Measurements from ENCODE around the gene DOK1. TPM values are rescaled to one million over a fixed set of nuclear protein-coding genes. Genes with fewer than 3 reads are reported as not detected.

The DOK1 gene
- 4.9 and 6.9 TPM in 2 replicates for total RNA-seq (2014; rRNA removed; shearing (Covaris generic))

GRCh38 chr2:74553892-74554819 lies at the start of gene DOK1, which contains the start of gene LOXL3:
TSS of gene DOK1 (plus strand) at chr2:74554720. CDS start at chr2:74554755, 35 bp downstream.
TSS of gene LOXL3 (minus strand) at chr2:74553942. CDS start at chr2:74552634, 1,308 bp downstream.
- Histone ChIP-seq H3K27me3 (ENCODE audit: control insufficient read depth, insufficient read depth, low read length) (peaks cover 76% of the 10 kb centered on the region), H3K4me3 (ENCODE audit: insufficient read depth, low read depth, low read length) (peak within 1 kb of the TSS; percentile 91), H3K36me3 (replicated peaks; ENCODE audit: control insufficient read depth, insufficient read depth, low read length) (no peaks in the 10 kb centered on the region)
- peak; percentile 98 for DNase-seq

GRCh38 chr2:74505448-74506246 lies 48.9 kb upstream of the DOK1 start:
- no peak overlapping the region for H3K4me3 ChIP-seq (ENCODE audit: insufficient read depth, low read depth, low read length)

GRCh38 chr2:74507145-74507925 lies 47.2 kb upstream of the DOK1 start, which contains the start of gene PCGF1:
TSS of gene PCGF1 (minus strand) at chr2:74507695. CDS start at chr2:74507668, 27 bp downstream.
- peaks cover 74% of the 10 kb centered on the region for H3K27me3 ChIP-seq (ENCODE audit: control insufficient read depth, insufficient read depth, low read length)
- H3K36me3 ChIP-seq (replicated peaks; ENCODE audit: control insufficient read depth, insufficient read depth, low read length): peaks cover 1% of the 10 kb centered on the region
- DNase-seq: peak; percentile 99
- peak within 1 kb of the TSS; percentile 91 for H3K4me3 ChIP-seq (ENCODE audit: insufficient read depth, low read depth, low read length)

More at GRCh38 chr2:74505448-74506246, 48.9 kb upstream of the DOK1 start:
- H3K36me3 ChIP-seq (replicated peaks; ENCODE audit: control insufficient read depth, insufficient read depth, low read length): peaks cover 1% of the 10 kb centered on the region
- DNase-seq: no peak
- H3K27me3 ChIP-seq (ENCODE audit: control insufficient read depth, insufficient read depth, low read length): peaks cover 74% of the 10 kb centered on the region

GRCh38 chr2:74507926-74508520 lies 46.5 kb upstream of the DOK1 start:
- peaks cover 74% of the 10 kb centered on the region for H3K27me3 ChIP-seq (ENCODE audit: control insufficient read depth, insufficient read depth, low read length)
- H3K4me3 ChIP-seq (ENCODE audit: insufficient read depth, low read depth, low read length): peak overlapping the region; percentile 91
- H3K36me3 ChIP-seq (replicated peaks; ENCODE audit: control insufficient read depth, insufficient read depth, low read length): peaks cover 1% of the 10 kb centered on the region
- peak; percentile 69 for DNase-seq

- Histone ChIP-seq H3K27me3 (ENCODE audit: control insufficient read depth, insufficient read depth, low read length) (peaks cover 76% of the 10 kb centered on the region), H3K4me3 (ENCODE audit: insufficient read depth, low read depth, low read length) (no peak overlapping the region), H3K36me3 (replicated peaks; ENCODE audit: control insufficient read depth, insufficient read depth, low read length) (peaks cover 1% of the 10 kb centered on the region)
- no peak for DNase-seq
These were observed 44.2 kb upstream of the DOK1 start for GRCh38 chr2:74510272-74510671.

- H3K36me3 ChIP-seq (replicated peaks; ENCODE audit: control insufficient read depth, insufficient read depth, low read length): no peaks in the 10 kb centered on the region; the same call in 1 of the 2 replicates
- H3K27me3 ChIP-seq (ENCODE audit: control insufficient read depth, insufficient read depth, low read length): peaks cover 81% of the 10 kb centered on the region
- H3K4me3 ChIP-seq (ENCODE audit: insufficient read depth, low read depth, low read length): no peak overlapping the region
- no peak for DNase-seq
These were observed 43.2 kb upstream of the DOK1 start for GRCh38 chr2:74511104-74511989.

- Histone ChIP-seq H3K4me3 (ENCODE audit: insufficient read depth, low read depth, low read length) (peak overlapping the region; percentile 6; the same call in 1 of the 2 replicates), H3K27me3 (ENCODE audit: control insufficient read depth, insufficient read depth, low read length) (peaks cover 96% of the 10 kb centered on the region), H3K36me3 (replicated peaks; ENCODE audit: control insufficient read depth, insufficient read depth, low read length) (no peaks in the 10 kb centered on the region)
- peak; percentile 90 for DNase-seq
These were observed 41.5 kb upstream of the DOK1 start for GRCh38 chr2:74512744-74513604.

GRCh38 chr2:74513605-74514367 lies 40.7 kb upstream of the DOK1 start:
- Histone ChIP-seq H3K4me3 (ENCODE audit: insufficient read depth, low read depth, low read length) (peak overlapping the region; percentile 34; the same call in 1 of the 2 replicates), H3K36me3 (replicated peaks; ENCODE audit: control insufficient read depth, insufficient read depth, low read length) (no peaks in the 10 kb centered on the region), H3K27me3 (ENCODE audit: control insufficient read depth, insufficient read depth, low read length) (peaks cover 97% of the 10 kb centered on the region)
- DNase-seq: peak; percentile 84

- Histone ChIP-seq H3K27me3 (ENCODE audit: control insufficient read depth, insufficient read depth, low read length) (peaks cover 97% of the 10 kb centered on the region), H3K36me3 (replicated peaks; ENCODE audit: control insufficient read depth, insufficient read depth, low read length) (no peaks in the 10 kb centered on the region), H3K4me3 (ENCODE audit: insufficient read depth, low read depth, low read length) (peak within 1 kb of the TSS; percentile 34)
- DNase-seq: peak; percentile 87
These were observed 39.9 kb upstream of the DOK1 start, which contains the start of gene TLX2 for GRCh38 chr2:74514368-74515270. TSS of gene TLX2 (plus strand) at chr2:74514450. CDS start at chr2:74514807, 357 bp downstream.

- H3K4me3 ChIP-seq (ENCODE audit: insufficient read depth, low read depth, low read length): peak overlapping the region; percentile 34
- peak; percentile 85 for DNase-seq
- peaks cover 97% of the 10 kb centered on the region for H3K27me3 ChIP-seq (ENCODE audit: control insufficient read depth, insufficient read depth, low read length)
- H3K36me3 ChIP-seq (replicated peaks; ENCODE audit: control insufficient read depth, insufficient read depth, low read length): no peaks in the 10 kb centered on the region
These were observed 39.1 kb upstream of the DOK1 start for GRCh38 chr2:74515271-74515980.

Data from H7 (cell line).